ENCODE measurements around the gene RHOJ. TPM values are rescaled to one million over a fixed set of nuclear protein-coding genes. Genes with fewer than 3 reads are reported as not detected.

RHOJ gene
- total and polyA plus RNA-seq, 2 of the 13 experiments (the other 11 are each of a cell fraction or from before 2014, with no cell fraction given): 0.22 to 1.3 TPM

- TF ChIP-seq ZBTB34 (CRISPR knock-in tag; IDR thresholded peaks at IDR 0.05) (no peak), MAFK (conservative IDR thresholded peaks at IDR 0.05 in 1 of 2, IDR thresholded peaks at IDR 0.05 in 1 of 2; ENCODE audit: low read length in 2 of 2) (no peak), MTF2 (CRISPR knock-in tag; IDR thresholded peaks at IDR 0.05; ENCODE audit: borderline replicate concordance) (no peak), ATF1 (CRISPR knock-in tag; IDR thresholded peaks at IDR 0.05) (no peak), ZFP91 (CRISPR knock-in tag; IDR thresholded peaks at IDR 0.05; ENCODE audit: borderline replicate concordance) (no peak), GPBP1L1 (CRISPR knock-in tag; IDR thresholded peaks at IDR 0.05) (no peak)
Measured at GRCh38 chr14:63262446-63262845, 58.2 kb downstream of the RHOJ start (continued).

GRCh38 chr14:63266106-63266505 lies 61.9 kb downstream of the RHOJ start:
- Histone ChIP-seq H3K9ac (ENCODE audit: insufficient read depth, low read depth, low read length) (no peak overlapping the region), H3K36me3 (replicated peaks in 1 of 2; ENCODE audit: control insufficient read depth in 1 of 2, insufficient read depth in 2 of 2, low read length in 2 of 2) (no peaks in the 10 kb centered on the region), H4K20me1 (ENCODE audit: insufficient read depth, low read length) (no peaks in the 10 kb centered on the region), H3K9me3 (ENCODE audit: low read length) (no peaks in the 10 kb centered on the region), H3K4me1 (ENCODE audit: insufficient read depth, low read length) (no peaks in the 10 kb centered on the region), H3K27me3 (ENCODE audit: control insufficient read depth in 1 of 2, insufficient read depth in 2 of 2, low read length in 2 of 2) (no peaks in the 10 kb centered on the region), H3K27ac (ENCODE audit: extremely low read length, insufficient read depth, low read length) (no peak overlapping the region), H3K4me3 (replicated peaks in 1 of 3; ENCODE audit: insufficient read depth in 1 of 3, low read depth in 2 of 3, low read length in 3 of 3) (no peak overlapping the region), H2AFZ (ENCODE audit: low read length) (no peak overlapping the region), H3K4me2 (ENCODE audit: low read depth, low read length) (no peak overlapping the region), H3K79me2 (ENCODE audit: insufficient read depth, low read length) (no peaks in the 10 kb centered on the region)
- in situ Hi-C loops (cut with HindIII; ENCODE audit: extremely low pct_ligation_motif_present, low pct_unique_long_range_greater_than_20kb): no loop called here
- ChIA-PET POLR2A (no interaction called here), CTCF (ENCODE audit: low intra/inter-chr PET ratio, low total read pairs) (no interaction called here)
- FAIRE-seq (no peak), DNase-seq (ENCODE audit: low spot score) (no peak), ATAC-seq (no peak)
- WGBS (ENCODE audit: low lambda C conversion rate): 13% methylated on average over 1 of the region's 1 CpG
- intact Hi-C loops (cut with micrococcal nuclease; ENCODE audit: unreplicated experiment): no loop called here
- no TSS peak for BruUV-seq (replicated peaks)
- TF ChIP-seq ZKSCAN8 (CRISPR knock-in tag; IDR thresholded peaks at IDR 0.05; ENCODE audit: borderline replicate concordance): no peak
- no peak for TF ChIP-seq CCAR2 (optimal IDR thresholded peaks at IDR 0.05; ENCODE audit: low read depth, low read length)
- TF ChIP-seq ZFP41 (CRISPR knock-in tag; IDR thresholded peaks at IDR 0.05; ENCODE audit: borderline replicate concordance): no peak
- no peak for TF ChIP-seq SMARCC2 (IDR thresholded peaks at IDR 0.05)
- no peak for TF ChIP-seq ZNF280D (CRISPR knock-in tag; IDR thresholded peaks at IDR 0.05)
- no peak for TF ChIP-seq ZNF672 (CRISPR knock-in tag; IDR thresholded peaks at IDR 0.05)
- TF ChIP-seq PCBP1 (IDR thresholded peaks at IDR 0.05; ENCODE audit: borderline replicate concordance, low read depth, low read length): no peak
